Measurements from ENCODE around the gene VWCE.
"Not testable (repeated sequence)": the region's sequence is repeated elsewhere in the genome, so short reads cannot be mapped to it uniquely, and the experiment has no call there.

VWCE gene

GRCh38 chr11:61250796-61251765 is 44.0 kb downstream of the VWCE start:
- DNase-seq: not testable (repeated sequence)

- DNase-seq: not testable (repeated sequence)
These were observed 45.9 kb downstream of the VWCE start for GRCh38 chr11:61249201-61249600.

DNA sequence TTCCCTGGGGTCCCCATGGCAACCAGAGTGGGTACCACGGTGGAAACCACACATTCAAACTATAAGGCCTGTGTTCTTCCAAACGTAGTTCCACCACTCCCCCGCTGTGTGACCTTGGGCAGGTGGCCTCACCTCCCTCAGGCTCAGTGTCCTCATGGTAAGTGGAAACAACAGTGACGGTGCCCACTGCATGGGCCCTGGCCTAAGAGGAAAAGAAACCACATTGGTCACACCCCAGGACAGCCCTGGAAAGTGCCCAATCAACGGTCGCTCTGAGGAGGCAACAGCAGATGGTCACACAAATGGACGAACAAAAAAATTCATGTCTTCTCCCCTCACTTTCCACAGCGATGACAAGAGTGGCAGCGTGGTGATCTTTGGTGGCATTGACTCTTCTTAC is 47.0 kb downstream of the VWCE start:
- not testable (repeated sequence) for DNase-seq

DNA sequence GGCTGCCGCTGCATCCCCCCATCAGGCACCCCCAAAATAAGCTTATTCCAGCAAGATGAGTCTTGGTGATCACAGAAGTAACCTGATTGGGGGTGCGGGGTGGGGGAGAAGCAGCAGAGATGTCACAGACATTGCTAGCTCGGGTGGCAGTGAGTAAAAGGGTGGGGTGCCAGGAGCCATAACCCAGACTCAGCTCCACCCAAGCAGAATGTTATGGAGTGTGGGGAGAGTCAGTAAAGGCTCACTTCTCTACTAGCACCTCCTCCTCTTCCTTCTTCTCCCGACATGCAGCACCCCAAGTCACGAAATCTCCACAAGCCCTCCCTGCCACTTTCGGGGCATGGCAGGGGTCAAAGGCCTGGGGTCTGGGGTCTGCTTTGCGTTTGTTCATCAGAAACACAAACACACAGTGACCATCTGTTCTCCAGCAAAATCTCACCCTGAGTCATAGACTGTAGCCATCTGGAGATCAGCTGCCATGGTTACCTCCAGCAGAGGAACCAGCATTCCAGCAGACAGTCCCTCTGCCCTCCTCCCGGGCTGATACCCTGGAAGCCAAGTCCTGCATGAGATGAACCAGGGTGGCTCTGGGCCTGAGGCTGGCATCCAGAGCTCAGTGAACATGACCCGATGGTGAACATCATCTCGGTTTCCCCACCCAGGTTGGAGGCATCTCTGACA is 49.7 kb downstream of the VWCE start:
- DNase-seq: not testable (repeated sequence)

GRCh38 chr11:61241526-61241925 is 53.6 kb downstream of the VWCE start:
- DNase-seq: not testable (repeated sequence)

GRCh38 chr11:61240875-61241274 is 54.2 kb downstream of the VWCE start, which contains the start of gene PGA5:
PGA5 (plus strand) TSS chr11:61241175; CDS start chr11:61241227, 52 bp downstream.
- DNase-seq: not testable (repeated sequence)

DNA sequence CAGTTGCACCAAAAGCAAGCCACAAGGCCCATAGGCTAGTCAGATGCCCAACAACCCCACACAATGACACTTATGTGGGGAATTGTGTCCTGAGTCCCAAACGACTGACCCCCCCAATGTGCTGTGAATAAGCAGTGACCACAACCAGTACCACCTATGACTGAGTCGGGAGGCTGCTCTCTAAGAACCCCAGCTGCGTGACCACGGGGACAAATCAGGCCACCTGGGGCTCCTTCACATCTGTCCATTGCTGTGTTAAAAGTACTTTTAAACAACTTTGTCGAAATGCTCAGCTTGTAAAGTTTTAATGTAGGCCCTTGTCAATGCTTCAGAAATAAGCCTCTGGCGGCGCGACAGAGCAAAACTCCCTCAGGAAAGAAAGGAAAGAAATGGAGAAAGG is 54.8 kb downstream of the VWCE start:
- DNase-seq: not testable (repeated sequence)

GRCh38 chr11:61237130-61237529 is 58.0 kb downstream of the VWCE start:
- not testable (repeated sequence) for DNase-seq

DNA sequence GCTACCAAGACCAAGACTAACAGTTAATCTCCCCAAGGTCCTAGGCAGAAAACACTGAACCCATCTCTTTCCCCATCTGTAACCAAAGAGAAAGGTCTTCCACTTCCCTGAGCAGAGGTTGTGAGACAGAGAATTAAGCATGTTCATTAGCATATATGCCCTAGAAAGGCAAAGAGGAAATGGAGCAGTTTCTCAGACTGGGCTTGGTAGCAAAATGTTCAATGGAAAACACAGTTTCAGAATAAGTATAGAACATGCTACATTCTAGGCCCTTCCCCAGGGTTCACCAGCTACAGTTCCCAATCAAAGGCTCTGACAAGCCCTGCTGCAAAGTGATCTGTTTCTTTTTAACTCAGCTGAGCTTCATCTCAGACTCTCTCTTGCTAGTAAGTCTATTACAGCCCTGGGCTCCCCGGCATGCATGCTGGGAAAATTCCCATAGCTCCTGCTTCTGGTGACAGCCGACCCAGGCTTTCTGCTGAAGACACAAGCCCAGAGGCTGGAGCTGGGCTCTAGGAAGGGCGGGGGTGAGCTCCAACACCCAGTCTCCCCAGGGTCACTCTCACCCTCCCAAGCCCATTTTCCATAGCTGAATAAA is 62.5 kb downstream of the VWCE start:
- DNase-seq: not testable (repeated sequence)

DNA sequence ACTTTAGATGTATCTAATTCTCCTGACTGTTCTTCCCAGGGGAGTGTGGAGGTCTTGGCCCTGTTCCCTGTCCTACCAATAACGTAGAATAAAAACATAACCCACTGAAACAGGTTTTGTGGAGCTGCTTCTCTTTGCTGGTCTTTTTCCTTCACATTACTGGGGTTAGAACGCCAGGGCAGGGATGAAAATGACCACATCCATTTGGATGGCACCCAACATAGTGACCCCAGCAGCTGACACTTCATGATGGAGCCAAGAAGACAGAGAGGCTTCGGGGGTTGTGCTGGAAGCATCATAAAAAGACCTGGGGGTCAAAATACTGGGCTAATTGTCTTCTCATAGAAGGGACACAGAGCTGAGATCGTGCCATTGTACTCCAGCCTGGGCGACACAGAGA is 63.5 kb downstream of the VWCE start:
- not testable (repeated sequence) for DNase-seq

- not testable (repeated sequence) for DNase-seq
These were observed 64.1 kb downstream of the VWCE start for GRCh38 chr11:61231033-61231432.

DNA sequence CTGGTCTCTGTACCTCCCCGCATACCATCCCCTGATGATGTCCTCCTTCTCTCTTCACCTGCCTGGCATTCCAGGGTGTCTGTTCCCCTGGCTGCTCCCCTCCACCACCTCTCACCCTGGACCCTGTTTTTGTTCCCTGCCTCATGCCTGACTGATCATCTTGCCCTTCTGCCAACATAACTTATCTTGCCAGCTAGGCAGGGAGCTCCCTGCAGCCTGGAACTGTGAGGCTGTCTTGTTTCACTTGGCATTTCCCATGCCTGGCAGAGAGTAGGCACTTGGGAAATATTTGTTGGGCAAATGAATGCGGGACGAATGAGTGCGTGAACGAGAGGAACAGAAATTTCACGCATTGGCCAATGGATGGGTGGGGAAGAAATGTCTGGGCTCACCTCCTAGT is 65.7 kb downstream of the VWCE start:
- DNase-seq: not testable (repeated sequence)

DNA sequence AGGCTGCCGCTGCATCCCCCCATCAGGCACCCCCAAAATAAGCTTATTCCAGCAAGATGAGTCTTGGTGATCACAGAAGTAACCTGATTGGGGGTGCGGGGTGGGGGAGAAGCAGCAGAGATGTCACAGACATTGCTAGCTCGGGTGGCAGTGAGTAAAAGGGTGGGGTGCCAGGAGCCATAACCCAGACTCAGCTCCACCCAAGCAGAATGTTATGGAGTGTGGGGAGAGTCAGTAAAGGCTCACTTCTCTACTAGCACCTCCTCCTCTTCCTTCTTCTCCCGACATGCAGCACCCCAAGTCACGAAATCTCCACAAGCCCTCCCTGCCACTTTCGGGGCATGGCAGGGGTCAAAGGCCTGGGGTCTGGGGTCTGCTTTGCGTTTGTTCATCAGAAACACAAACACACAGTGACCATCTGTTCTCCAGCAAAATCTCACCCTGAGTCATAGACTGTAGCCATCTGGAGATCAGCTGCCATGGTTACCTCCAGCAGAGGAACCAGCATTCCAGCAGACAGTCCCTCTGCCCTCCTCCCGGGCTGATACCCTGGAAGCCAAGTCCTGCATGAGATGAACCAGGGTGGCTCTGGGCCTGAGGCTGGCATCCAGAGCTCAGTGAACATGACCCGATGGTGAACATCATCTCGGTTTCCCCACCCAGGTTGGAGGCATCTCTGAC is 68.5 kb downstream of the VWCE start:
- DNase-seq: not testable (repeated sequence)

DNA sequence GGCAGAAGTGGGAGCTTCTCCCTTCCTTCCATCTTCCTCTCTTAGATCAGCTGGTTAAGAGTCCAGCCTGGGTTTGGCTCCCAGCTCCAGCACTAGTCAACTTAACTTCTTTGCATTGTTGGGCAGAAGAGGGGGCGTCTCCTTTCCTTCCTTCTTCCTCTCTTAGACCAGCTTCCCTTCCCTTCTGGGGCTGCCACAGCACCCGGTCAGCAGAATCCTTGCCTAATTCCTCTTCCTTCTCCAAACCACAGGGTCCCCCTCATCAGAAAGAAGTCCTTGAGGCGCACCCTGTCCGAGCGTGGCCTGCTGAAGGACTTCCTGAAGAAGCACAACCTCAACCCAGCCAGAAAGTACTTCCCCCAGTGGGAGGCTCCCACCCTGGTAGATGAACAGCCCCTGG is 72.4 kb downstream of the VWCE start:
- DNase-seq: not testable (repeated sequence)

GRCh38 chr11:61222047-61222446 is 73.1 kb downstream of the VWCE start, which contains the start of gene PGA4:
PGA4 (plus strand) TSS chr11:61222347; CDS start chr11:61222401, 54 bp downstream.
- not testable (repeated sequence) for DNase-seq

DNA sequence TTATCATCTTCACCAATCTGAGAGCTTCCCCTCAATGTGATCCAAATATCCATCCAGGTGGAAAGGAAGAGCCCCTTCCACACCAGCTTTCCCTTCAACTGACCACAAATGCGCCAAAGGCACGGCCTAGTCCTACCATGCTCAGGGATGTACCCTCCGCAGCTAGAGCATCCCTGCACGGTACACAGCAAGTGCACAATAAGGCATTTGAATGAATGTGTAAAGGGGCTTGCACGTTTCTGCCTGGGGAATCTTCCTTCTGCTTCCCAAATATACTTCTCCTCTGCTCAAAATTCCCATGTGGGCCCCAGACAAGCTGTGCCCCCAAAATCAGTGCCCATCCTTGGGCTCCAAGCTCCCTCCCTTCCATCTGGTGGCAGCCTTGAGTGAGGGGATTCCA is 76.1 kb downstream of the VWCE start:
- DNase-seq: not testable (repeated sequence)

DNA sequence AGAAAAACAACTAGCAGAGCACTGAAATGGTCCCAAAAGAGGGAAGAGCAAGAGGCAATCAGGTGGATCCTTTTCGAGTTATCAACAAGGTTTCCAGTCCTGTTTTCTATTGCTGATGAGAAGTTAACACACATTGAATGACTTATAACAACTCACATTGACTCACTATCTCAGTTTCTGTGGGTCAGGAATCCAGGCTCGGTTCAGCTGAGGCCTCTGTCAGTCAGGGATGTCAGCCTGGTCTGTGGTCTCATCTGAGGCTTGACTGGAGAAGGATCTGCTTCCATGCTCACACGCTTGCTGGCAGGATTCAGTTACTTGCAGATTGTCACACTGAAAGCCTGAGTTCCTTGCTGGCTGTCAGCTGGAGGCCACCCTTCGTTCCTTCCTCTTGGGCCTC is 76.8 kb downstream of the VWCE start:
- DNase-seq: not testable (repeated sequence)

GRCh38 chr11:61213711-61214324 is 81.3 kb downstream of the VWCE start:
- not testable (repeated sequence) for DNase-seq

DNA sequence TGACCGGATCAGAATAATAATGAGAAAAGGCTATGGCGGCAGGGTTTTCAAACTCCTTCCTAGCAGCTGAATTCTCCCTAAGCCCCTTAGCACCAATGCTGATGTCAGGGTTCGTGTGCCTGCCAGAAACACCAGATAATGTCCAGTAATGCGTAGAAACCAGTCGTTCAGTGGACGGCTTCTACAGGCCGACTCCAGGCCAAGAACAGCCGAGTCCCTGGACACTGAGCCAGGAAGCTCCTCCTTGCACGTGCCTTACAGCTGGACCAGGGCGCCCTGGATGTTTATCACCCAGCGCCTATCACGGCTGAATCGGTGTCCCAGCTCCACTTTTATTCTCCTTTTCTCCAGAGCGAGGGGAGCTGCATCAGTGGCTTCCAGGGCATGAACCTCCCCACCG is 82.9 kb downstream of the VWCE start:
- DNase-seq: not testable (repeated sequence)

GRCh38 chr11:61211327-61211952 is 83.7 kb downstream of the VWCE start:
- not testable (repeated sequence) for DNase-seq

GRCh38 chr11:61210629-61211028 is 84.5 kb downstream of the VWCE start:
- not testable (repeated sequence) for DNase-seq
